ENCODE results near the gene MYO3B.

The MYO3B gene

DNA sequence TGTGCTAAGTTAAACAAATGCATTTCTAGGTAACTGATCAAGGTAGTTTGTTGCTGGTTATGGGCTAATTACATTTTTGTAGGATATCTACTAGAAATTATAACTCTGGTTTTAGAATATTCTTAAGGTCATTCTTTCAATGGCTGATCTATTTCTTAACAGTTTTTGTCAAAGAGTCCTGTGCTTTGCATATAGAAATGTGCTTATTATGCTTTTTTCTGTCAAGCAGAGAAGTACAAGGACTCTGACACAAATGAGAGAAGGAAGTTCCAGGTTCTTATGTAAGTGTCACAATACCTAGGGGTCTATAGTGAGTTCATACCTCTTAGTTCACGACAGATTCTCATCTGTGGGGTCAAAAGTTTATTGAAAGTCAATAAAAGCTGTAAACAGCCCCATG is 88.4 kb downstream of the MYO3B start:
- no peak overlapping the region for H3K9ac ChIP-seq (ENCODE audit: low read length)
- no peak overlapping the region for H2AFZ ChIP-seq (ENCODE audit: low read length)
- H3F3A ChIP-seq (ENCODE audit: insufficient read depth, low read length): no peaks in the 10 kb centered on the region
- H3K79me2 ChIP-seq (ENCODE audit: low read length): no peaks in the 10 kb centered on the region
- H4K20me1 ChIP-seq (ENCODE audit: insufficient read depth, low read length): no peaks in the 10 kb centered on the region
- H3K9me2 ChIP-seq (replicated peaks; ENCODE audit: insufficient read depth, low read length): no peaks in the 10 kb centered on the region
- H3K36me3 ChIP-seq (replicated peaks; ENCODE audit: insufficient read depth, low read length): no peaks in the 10 kb centered on the region
- TF ChIP-seq, protein P1, sequence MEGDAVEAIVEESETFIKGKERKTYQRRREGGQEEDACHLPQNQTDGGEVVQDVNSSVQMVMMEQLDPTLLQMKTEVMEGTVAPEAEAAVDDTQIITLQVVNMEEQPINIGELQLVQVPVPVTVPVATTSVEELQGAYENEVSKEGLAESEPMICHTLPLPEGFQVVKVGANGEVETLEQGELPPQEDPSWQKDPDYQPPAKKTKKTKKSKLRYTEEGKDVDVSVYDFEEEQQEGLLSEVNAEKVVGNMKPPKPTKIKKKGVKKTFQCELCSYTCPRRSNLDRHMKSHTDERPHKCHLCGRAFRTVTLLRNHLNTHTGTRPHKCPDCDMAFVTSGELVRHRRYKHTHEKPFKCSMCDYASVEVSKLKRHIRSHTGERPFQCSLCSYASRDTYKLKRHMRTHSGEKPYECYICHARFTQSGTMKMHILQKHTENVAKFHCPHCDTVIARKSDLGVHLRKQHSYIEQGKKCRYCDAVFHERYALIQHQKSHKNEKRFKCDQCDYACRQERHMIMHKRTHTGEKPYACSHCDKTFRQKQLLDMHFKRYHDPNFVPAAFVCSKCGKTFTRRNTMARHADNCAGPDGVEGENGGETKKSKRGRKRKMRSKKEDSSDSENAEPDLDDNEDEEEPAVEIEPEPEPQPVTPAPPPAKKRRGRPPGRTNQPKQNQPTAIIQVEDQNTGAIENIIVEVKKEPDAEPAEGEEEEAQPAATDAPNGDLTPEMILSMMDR (IDR thresholded peaks at IDR 0.05; ENCODE audit: low read length): no peak
- no peak for TF ChIP-seq EZH2 (optimal IDR thresholded peaks at IDR 0.05; ENCODE audit: low read depth, low read length)
- TF ChIP-seq EZH2phosphoT487 (IDR thresholded peaks at IDR 0.05; ENCODE audit: low read length): no peak
- no peak overlapping the region for H3K4me2 ChIP-seq (ENCODE audit: low read depth, low read length)
- no peaks in the 10 kb centered on the region for H3K27me3 ChIP-seq (replicated peaks; ENCODE audit: insufficient read depth, low read length)
- no peaks in the 10 kb centered on the region for H3K4me1 ChIP-seq (ENCODE audit: low read length)
- DNase-seq: no peak
- no peaks in the 10 kb centered on the region for H3K9me3 ChIP-seq (replicated peaks; ENCODE audit: insufficient read depth, low read length)
- H3K27ac ChIP-seq (ENCODE audit: low read length): no peak overlapping the region
- H3K4me3 ChIP-seq (ENCODE audit: low read length): no peak overlapping the region

DNA sequence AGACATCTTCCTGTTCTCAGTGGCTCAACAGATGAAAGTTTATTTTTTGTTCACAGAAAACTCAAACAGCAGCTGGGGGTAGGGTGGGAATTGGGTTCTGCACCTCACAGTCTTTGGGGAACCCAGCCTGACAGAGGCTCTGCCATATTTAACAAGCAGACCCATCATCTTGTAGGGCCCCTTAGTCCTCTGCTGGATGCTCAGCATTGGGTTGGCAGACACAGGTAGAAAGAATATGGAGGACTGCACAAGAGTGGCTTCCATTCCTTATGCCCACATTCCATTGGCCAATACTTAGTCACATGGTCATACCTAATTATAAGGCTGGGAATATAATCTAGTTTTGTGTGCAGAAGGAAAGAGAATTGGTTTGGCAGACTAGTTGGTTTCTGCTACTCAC is 89.1 kb downstream of the MYO3B start:
- Histone ChIP-seq H4K20me1 (ENCODE audit: insufficient read depth, low read length) (no peaks in the 10 kb centered on the region), H3K27ac (ENCODE audit: low read length) (no peak overlapping the region), H3K36me3 (replicated peaks; ENCODE audit: insufficient read depth, low read length) (no peaks in the 10 kb centered on the region), H3K79me2 (ENCODE audit: low read length) (no peaks in the 10 kb centered on the region), H3K9me3 (replicated peaks; ENCODE audit: insufficient read depth, low read length) (no peaks in the 10 kb centered on the region), H3K4me3 (ENCODE audit: low read length) (no peak overlapping the region), H3K9ac (ENCODE audit: low read length) (no peak overlapping the region), H2AFZ (ENCODE audit: low read length) (no peak overlapping the region), H3K4me2 (ENCODE audit: low read depth, low read length) (no peak overlapping the region), H3K4me1 (ENCODE audit: low read length) (no peaks in the 10 kb centered on the region), H3K27me3 (replicated peaks; ENCODE audit: insufficient read depth, low read length) (no peaks in the 10 kb centered on the region), H3F3A (ENCODE audit: insufficient read depth, low read length) (no peaks in the 10 kb centered on the region), H3K9me2 (replicated peaks; ENCODE audit: insufficient read depth, low read length) (no peaks in the 10 kb centered on the region)
- no peak for DNase-seq
- TF ChIP-seq EZH2phosphoT487 (IDR thresholded peaks at IDR 0.05; ENCODE audit: low read length) (no peak), EZH2 (optimal IDR thresholded peaks at IDR 0.05; ENCODE audit: low read depth, low read length) (no peak)
- TF ChIP-seq, protein P1 (IDR thresholded peaks at IDR 0.05; ENCODE audit: low read length): no peak

DNA sequence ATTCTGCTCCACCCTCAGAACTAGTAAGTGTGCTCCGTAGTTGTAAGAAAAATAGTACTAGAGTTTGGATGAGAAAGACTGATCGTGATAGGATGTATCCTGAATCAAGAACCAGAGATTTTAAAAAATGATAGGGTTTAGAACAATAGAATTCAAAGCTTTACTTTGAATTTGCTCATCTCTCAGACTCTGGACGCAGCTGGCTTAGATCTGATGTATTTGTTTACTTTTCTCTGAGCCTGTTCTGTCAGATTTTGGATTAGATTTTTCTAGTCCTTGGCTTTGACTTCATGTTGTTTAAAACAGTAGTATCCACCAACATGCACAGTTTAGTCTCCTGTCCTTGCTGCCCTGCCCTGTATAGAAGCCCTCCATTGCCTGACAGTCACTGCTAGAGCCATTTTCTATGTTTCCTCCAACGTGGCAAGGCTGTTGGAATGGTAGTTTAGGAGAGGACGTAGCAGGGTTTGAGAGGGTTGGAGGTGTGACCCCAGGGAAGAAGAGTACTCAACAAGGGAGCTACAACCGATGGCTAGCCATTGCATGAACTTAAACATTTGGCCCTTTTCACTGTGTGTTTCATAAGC is 92.4 kb downstream of the MYO3B start:
- Histone ChIP-seq H3K4me3 (ENCODE audit: low read length) (no peak overlapping the region), H3F3A (ENCODE audit: insufficient read depth, low read length) (no peaks in the 10 kb centered on the region), H4K20me1 (ENCODE audit: insufficient read depth, low read length) (no peaks in the 10 kb centered on the region), H2AFZ (ENCODE audit: low read length) (no peak overlapping the region), H3K4me1 (ENCODE audit: low read length) (no peaks in the 10 kb centered on the region), H3K79me2 (ENCODE audit: low read length) (no peaks in the 10 kb centered on the region), H3K36me3 (replicated peaks; ENCODE audit: insufficient read depth, low read length) (no peaks in the 10 kb centered on the region), H3K9ac (ENCODE audit: low read length) (no peak overlapping the region), H3K9me2 (replicated peaks; ENCODE audit: insufficient read depth, low read length) (no peaks in the 10 kb centered on the region), H3K9me3 (replicated peaks; ENCODE audit: insufficient read depth, low read length) (no peaks in the 10 kb centered on the region), H3K27ac (ENCODE audit: low read length) (no peak overlapping the region), H3K27me3 (replicated peaks; ENCODE audit: insufficient read depth, low read length) (no peaks in the 10 kb centered on the region), H3K4me2 (ENCODE audit: low read depth, low read length) (no peak overlapping the region)
- no peak for TF ChIP-seq EZH2 (optimal IDR thresholded peaks at IDR 0.05; ENCODE audit: low read depth, low read length)
- TF ChIP-seq, protein P1 (IDR thresholded peaks at IDR 0.05; ENCODE audit: low read length): no peak
- TF ChIP-seq EZH2phosphoT487 (IDR thresholded peaks at IDR 0.05; ENCODE audit: low read length): no peak
- DNase-seq: no peak
